ENCODE results near the gene TMTC1. TPM values are rescaled to one million over a fixed set of nuclear protein-coding genes. Genes with fewer than 3 reads are reported as not detected.

Gene TMTC1
- total and polyA plus RNA-seq, 2 donors (not counting 1 experiment from before 2014, with no cell fraction given), result 62.2 to 222 TPM

GRCh38 chr12:29769162-29769858 lies 14.4 kb downstream of the TMTC1 start:
- no peak overlapping the region for H3K4me3 ChIP-seq (replicated peaks in 1 of 4; ENCODE audit: control extremely low read depth in 1 of 4, insufficient read depth in 1 of 4, low read depth in 3 of 4, low read length in 4 of 4)
- no peaks in the 10 kb centered on the region for H3K9me3 ChIP-seq (ENCODE audit: control insufficient read depth, insufficient read depth, low read depth, low read length)
- peaks cover 6% of the 10 kb centered on the region for H3K79me2 ChIP-seq (ENCODE audit: control insufficient read depth, insufficient read depth, low read length)
- no peaks in the 10 kb centered on the region for H3K27me3 ChIP-seq (ENCODE audit: control insufficient read depth, insufficient read depth, low read length)
- TF ChIP-seq EZH2 (IDR thresholded peaks at IDR 0.05; ENCODE audit: low read length, missing control alignments) (no peak), CTCF (conservative IDR thresholded peaks at IDR 0.05 in 1 of 2, IDR thresholded peaks at IDR 0.05 in 1 of 2; ENCODE audit: low read depth in 1 of 2, low read length in 2 of 2) (no peak)
- no peaks in the 10 kb centered on the region for H4K20me1 ChIP-seq (ENCODE audit: control insufficient read depth, extremely low read depth, insufficient read depth, low read length)
- no peak overlapping the region for H3K27ac ChIP-seq (ENCODE audit: insufficient read depth, low read length)
- no peaks in the 10 kb centered on the region for H3K4me1 ChIP-seq (ENCODE audit: control insufficient read depth, extremely low read depth, insufficient read depth, low read length)
- DNase-seq (ENCODE audit: low read depth in 2 of 2), result peak; percentile 89 to 96
- H2AFZ ChIP-seq (ENCODE audit: low read length), result no peak overlapping the region
- no peak overlapping the region for H3K9ac ChIP-seq (ENCODE audit: insufficient read depth, low read length)
- no peaks in the 10 kb centered on the region for H3K36me3 ChIP-seq (ENCODE audit: control insufficient read depth, insufficient read depth, low read length)
- H3K4me2 ChIP-seq (ENCODE audit: extremely low read depth, insufficient read depth, low read length), result no peak overlapping the region

- H4K20me1 ChIP-seq (ENCODE audit: control insufficient read depth, extremely low read depth, insufficient read depth, low read length), result no peaks in the 10 kb centered on the region
- no peak for DNase-seq (ENCODE audit: low read depth in 2 of 2)
- H3K9me3 ChIP-seq (ENCODE audit: control insufficient read depth, insufficient read depth, low read depth, low read length), result no peaks in the 10 kb centered on the region
- no peaks in the 10 kb centered on the region for H3K27me3 ChIP-seq (ENCODE audit: control insufficient read depth, insufficient read depth, low read length)
- no peaks in the 10 kb centered on the region for H3K36me3 ChIP-seq (ENCODE audit: control insufficient read depth, insufficient read depth, low read length)
- no peak overlapping the region for H3K27ac ChIP-seq (ENCODE audit: insufficient read depth, low read length)
- H3K4me2 ChIP-seq (ENCODE audit: extremely low read depth, insufficient read depth, low read length), result peak overlapping the region; percentile 54
- no peak overlapping the region for H2AFZ ChIP-seq (ENCODE audit: low read length)
- H3K79me2 ChIP-seq (ENCODE audit: control insufficient read depth, insufficient read depth, low read length), result peaks cover 3% of the 10 kb centered on the region
- TF ChIP-seq CTCF (conservative IDR thresholded peaks at IDR 0.05 in 1 of 2, IDR thresholded peaks at IDR 0.05 in 1 of 2; ENCODE audit: low read depth in 1 of 2, low read length in 2 of 2) (no peak), EZH2 (IDR thresholded peaks at IDR 0.05; ENCODE audit: low read length, missing control alignments) (no peak)
- no peak overlapping the region for H3K9ac ChIP-seq (ENCODE audit: insufficient read depth, low read length)
- H3K4me1 ChIP-seq (ENCODE audit: control insufficient read depth, extremely low read depth, insufficient read depth, low read length), result no peaks in the 10 kb centered on the region
- H3K4me3 ChIP-seq (replicated peaks in 1 of 4; ENCODE audit: control extremely low read depth in 1 of 4, insufficient read depth in 1 of 4, low read depth in 3 of 4, low read length in 4 of 4), result no peak overlapping the region
Observed at GRCh38 chr12:29768372-29768771, 15.4 kb downstream of the TMTC1 start.

GRCh38 chr12:29763301-29763683 lies 20.4 kb downstream of the TMTC1 start:
- H4K20me1 ChIP-seq (ENCODE audit: control insufficient read depth, extremely low read depth, insufficient read depth, low read length), result no peaks in the 10 kb centered on the region
- no peak for TF ChIP-seq EZH2 (IDR thresholded peaks at IDR 0.05; ENCODE audit: low read length, missing control alignments)
- no peak for TF ChIP-seq CTCF (conservative IDR thresholded peaks at IDR 0.05 in 1 of 2, IDR thresholded peaks at IDR 0.05 in 1 of 2; ENCODE audit: low read depth in 1 of 2, low read length in 2 of 2)
- no peak overlapping the region for H2AFZ ChIP-seq (ENCODE audit: low read length)
- H3K36me3 ChIP-seq (ENCODE audit: control insufficient read depth, insufficient read depth, low read length), result peaks cover 2% of the 10 kb centered on the region
- no peak overlapping the region for H3K27ac ChIP-seq (ENCODE audit: insufficient read depth, low read length)
- H3K4me1 ChIP-seq (ENCODE audit: control insufficient read depth, extremely low read depth, insufficient read depth, low read length), result no peaks in the 10 kb centered on the region
- no peaks in the 10 kb centered on the region for H3K27me3 ChIP-seq (ENCODE audit: control insufficient read depth, insufficient read depth, low read length)
- no peak overlapping the region for H3K9ac ChIP-seq (ENCODE audit: insufficient read depth, low read length)
- no peaks in the 10 kb centered on the region for H3K9me3 ChIP-seq (ENCODE audit: control insufficient read depth, insufficient read depth, low read depth, low read length)
- peaks cover 2% of the 10 kb centered on the region for H3K79me2 ChIP-seq (ENCODE audit: control insufficient read depth, insufficient read depth, low read length)
- H3K4me3 ChIP-seq (replicated peaks in 1 of 4; ENCODE audit: control extremely low read depth in 1 of 4, insufficient read depth in 1 of 4, low read depth in 3 of 4, low read length in 4 of 4), result no peak overlapping the region
- no peak overlapping the region for H3K4me2 ChIP-seq (ENCODE audit: extremely low read depth, insufficient read depth, low read length)
- no peak for DNase-seq (ENCODE audit: low read depth in 2 of 2)
